22Rv1 (cell line): ENCODE data around the gene EXOSC6.

ENCODE experiments used
- CTCF ChIP-seq: fragments of 450-650 bp; IDR thresholded peaks from 2 replicates; pipeline ENCODE4 v1.5.1; 2017; ENCODE audit warnings: mild to moderate bottlenecking
- ZFX ChIP-seq: fragments of 450-650 bp; IDR thresholded peaks from 2 replicates; pipeline ENCODE4 v1.6.1; 2017; ENCODE audit warnings: antibody characterized with exemption, borderline replicate concordance

- no peak for TF ChIP-seq CTCF
- no peak for TF ChIP-seq ZFX
These were observed 37.7 kb upstream of the EXOSC6 start, which contains the start of gene AARS1 for GRCh38 chr16:70289229-70290094.
